ENCODE data around the gene UBE2H. TPM values are rescaled to one million over a fixed set of nuclear protein-coding genes. Genes with fewer than 3 reads are reported as not detected.

Gene UBE2H
- total RNA-seq, 1 donor from 2014 or later, result 99.1 TPM

- no peak for DNase-seq (ENCODE audit: low spot score, unreplicated experiment)
- Mint-ChIP-seq H3K27me3 (no peaks in the 10 kb centered on the region), H3K36me3 (ENCODE audit: insufficient read depth) (peaks cover 18% of the 10 kb centered on the region), H3K9me3 (ENCODE audit: low read depth) (no peaks in the 10 kb centered on the region), H3K4me1 (ENCODE audit: low read depth) (peaks cover 10% of the 10 kb centered on the region), H3K4me3 (ENCODE audit: low read depth) (no peak overlapping the region), H3K27ac (no peak overlapping the region)
- no peak for TF ChIP-seq CTCF (IDR thresholded peaks at IDR 0.05; ENCODE audit: unreplicated experiment)
Observed at GRCh38 chr7:129884495-129884894, 68.3 kb downstream of the UBE2H start.

- Mint-ChIP-seq H3K27ac (no peak overlapping the region), H3K4me1 (ENCODE audit: low read depth) (peaks cover 6% of the 10 kb centered on the region), H3K27me3 (no peaks in the 10 kb centered on the region), H3K36me3 (ENCODE audit: insufficient read depth) (peaks cover 26% of the 10 kb centered on the region), H3K4me3 (ENCODE audit: low read depth) (no peak overlapping the region), H3K9me3 (ENCODE audit: low read depth) (no peaks in the 10 kb centered on the region)
- DNase-seq (ENCODE audit: low spot score, unreplicated experiment), result no peak
- TF ChIP-seq CTCF (IDR thresholded peaks at IDR 0.05; ENCODE audit: unreplicated experiment), result no peak
Observed at GRCh38 chr7:129883151-129883550, 69.6 kb downstream of the UBE2H start.

GRCh38 chr7:129882531-129882930 is 70.2 kb downstream of the UBE2H start:
- TF ChIP-seq CTCF (IDR thresholded peaks at IDR 0.05; ENCODE audit: unreplicated experiment), result no peak
- no peak for DNase-seq (ENCODE audit: low spot score, unreplicated experiment)
- H3K27me3 Mint-ChIP-seq, result no peaks in the 10 kb centered on the region
- no peak overlapping the region for H3K27ac Mint-ChIP-seq
- H3K9me3 Mint-ChIP-seq (ENCODE audit: low read depth), result no peaks in the 10 kb centered on the region
- no peak overlapping the region for H3K4me3 Mint-ChIP-seq (ENCODE audit: low read depth)
- peaks cover 7% of the 10 kb centered on the region for H3K4me1 Mint-ChIP-seq (ENCODE audit: low read depth)
- peaks cover 26% of the 10 kb centered on the region for H3K36me3 Mint-ChIP-seq (ENCODE audit: insufficient read depth)

- Mint-ChIP-seq H3K9me3 (ENCODE audit: low read depth) (no peaks in the 10 kb centered on the region), H3K27me3 (no peaks in the 10 kb centered on the region), H3K4me1 (ENCODE audit: low read depth) (peaks cover 10% of the 10 kb centered on the region), H3K27ac (no peak overlapping the region), H3K36me3 (ENCODE audit: insufficient read depth) (peaks cover 22% of the 10 kb centered on the region), H3K4me3 (ENCODE audit: low read depth) (no peak overlapping the region)
- DNase-seq (ENCODE audit: low spot score, unreplicated experiment), result no peak
- no peak for TF ChIP-seq CTCF (IDR thresholded peaks at IDR 0.05; ENCODE audit: unreplicated experiment)
Observed at GRCh38 chr7:129877146-129877792, 75.5 kb downstream of the UBE2H start.

- no peak for DNase-seq (ENCODE audit: low spot score, unreplicated experiment)
- Mint-ChIP-seq H3K36me3 (ENCODE audit: insufficient read depth) (peaks cover 29% of the 10 kb centered on the region), H3K9me3 (ENCODE audit: low read depth) (no peaks in the 10 kb centered on the region), H3K4me3 (ENCODE audit: low read depth) (no peak overlapping the region), H3K27me3 (no peaks in the 10 kb centered on the region), H3K4me1 (ENCODE audit: low read depth) (peaks cover 10% of the 10 kb centered on the region), H3K27ac (peak overlapping the region; percentile 30)
- no peak for TF ChIP-seq CTCF (IDR thresholded peaks at IDR 0.05; ENCODE audit: unreplicated experiment)
Observed at GRCh38 chr7:129875745-129876411, 76.9 kb downstream of the UBE2H start.

All from progenitor cell of endocrine pancreas (in vitro differentiated cells).